ENCODE results near the gene ZBED1. TPM values are rescaled to one million over a fixed set of nuclear protein-coding genes. Genes with fewer than 3 reads are reported as not detected.

Gene ZBED1
- total and polyA plus RNA-seq, 9 of the 15 experiments (the other 6 are each of a cell fraction or from before 2014, with no cell fraction given), result 0.61 to 27.6 (median 13.9) TPM

DNA sequence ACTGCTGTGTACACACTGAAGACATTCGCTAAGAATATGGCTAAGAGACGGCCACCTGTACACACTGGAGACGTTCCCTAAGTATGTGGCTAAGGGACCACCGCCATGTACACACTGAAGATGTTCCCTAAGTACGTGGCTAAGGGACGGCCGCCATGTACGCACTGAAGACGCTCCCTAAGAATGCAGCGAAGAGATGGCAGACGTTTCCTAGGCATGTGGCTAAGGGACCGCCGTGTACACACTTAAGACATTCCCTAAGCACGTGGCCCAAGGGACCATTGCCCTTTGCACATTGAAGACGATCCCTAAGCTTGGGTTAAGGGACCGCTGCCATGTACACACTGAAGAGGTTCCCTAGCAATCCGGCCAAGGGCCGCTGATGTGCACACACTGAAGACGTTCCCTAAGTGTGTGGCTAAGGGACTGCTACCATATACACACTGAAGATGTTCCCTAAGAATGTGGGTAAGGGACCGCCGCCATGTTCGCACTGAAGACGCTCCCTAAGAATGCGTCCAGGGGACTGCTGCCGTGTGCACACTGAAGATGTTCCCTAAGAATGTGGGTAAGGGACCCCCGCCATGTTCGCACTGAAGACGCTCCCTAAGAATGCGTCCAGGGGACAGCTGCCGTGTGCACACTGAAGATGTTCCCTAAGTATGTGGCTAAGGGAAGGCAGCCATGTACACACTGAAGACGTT, 36.7 kb downstream of the ZBED1 start (continued):
- TF ChIP-seq ZNF318 (IDR thresholded peaks at IDR 0.05; ENCODE audit: borderline replicate concordance in 1 of 2, low read depth in 1 of 2) (0 out of 4 replicates have a peak, but pooled peaks of 1 of the 2 experiments have one; percentile 29), BHLHE40 (IDR thresholded peaks at IDR 0.05; ENCODE audit: low read length) (peak; percentile 52), CREB5 (CRISPR knock-in tag; IDR thresholded peaks at IDR 0.05) (no peak), L3MBTL2 (IDR thresholded peaks at IDR 0.05) (peak; percentile 36; the same call in 1 of the 2 replicates), LCOR (CRISPR knock-in tag; IDR thresholded peaks at IDR 0.05) (peak; percentile 42; the same call in 1 of the 2 replicates), SMAD4 (CRISPR knock-in tag; conservative IDR thresholded peaks at IDR 0.05) (no peak), RNF2 (IDR thresholded peaks at IDR 0.05) (peak; percentile 91), MXI1 (IDR thresholded peaks at IDR 0.05; ENCODE audit: low read depth, low read length) (no peak), HINFP (tag; conservative IDR thresholded peaks at IDR 0.05; ENCODE audit: low read depth) (no peak), NCOA2 (IDR thresholded peaks at IDR 0.05; ENCODE audit: partially characterized antibody in 2 of 2) (peak in 1 of 2 experiments; percentile 100), NCOA1 (IDR thresholded peaks at IDR 0.05; ENCODE audit: low read depth) (peak; percentile 40; the same call in 1 of the 2 replicates), NEUROD1 (IDR thresholded peaks at IDR 0.05; ENCODE audit: borderline replicate concordance, low read depth, low read length, partially characterized antibody) (peak; percentile 98)
- TF ChIP-seq, protein P1, sequence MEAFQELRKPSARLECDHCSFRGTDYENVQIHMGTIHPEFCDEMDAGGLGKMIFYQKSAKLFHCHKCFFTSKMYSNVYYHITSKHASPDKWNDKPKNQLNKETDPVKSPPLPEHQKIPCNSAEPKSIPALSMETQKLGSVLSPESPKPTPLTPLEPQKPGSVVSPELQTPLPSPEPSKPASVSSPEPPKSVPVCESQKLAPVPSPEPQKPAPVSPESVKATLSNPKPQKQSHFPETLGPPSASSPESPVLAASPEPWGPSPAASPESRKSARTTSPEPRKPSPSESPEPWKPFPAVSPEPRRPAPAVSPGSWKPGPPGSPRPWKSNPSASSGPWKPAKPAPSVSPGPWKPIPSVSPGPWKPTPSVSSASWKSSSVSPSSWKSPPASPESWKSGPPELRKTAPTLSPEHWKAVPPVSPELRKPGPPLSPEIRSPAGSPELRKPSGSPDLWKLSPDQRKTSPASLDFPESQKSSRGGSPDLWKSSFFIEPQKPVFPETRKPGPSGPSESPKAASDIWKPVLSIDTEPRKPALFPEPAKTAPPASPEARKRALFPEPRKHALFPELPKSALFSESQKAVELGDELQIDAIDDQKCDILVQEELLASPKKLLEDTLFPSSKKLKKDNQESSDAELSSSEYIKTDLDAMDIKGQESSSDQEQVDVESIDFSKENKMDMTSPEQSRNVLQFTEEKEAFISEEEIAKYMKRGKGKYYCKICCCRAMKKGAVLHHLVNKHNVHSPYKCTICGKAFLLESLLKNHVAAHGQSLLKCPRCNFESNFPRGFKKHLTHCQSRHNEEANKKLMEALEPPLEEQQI (IDR thresholded peaks at IDR 0.05), result peak; percentile 94
